ENCODE data around the gene SYNE1. TPM values are rescaled to one million over a fixed set of nuclear protein-coding genes. Genes with fewer than 3 reads are reported as not detected.

SYNE1 gene
- total and polyA plus RNA-seq, 10 of the 15 experiments (the other 5 are each of a cell fraction or from before 2014, with no cell fraction given), result 2.3 to 28.7 (median 14.1) TPM

DNA sequence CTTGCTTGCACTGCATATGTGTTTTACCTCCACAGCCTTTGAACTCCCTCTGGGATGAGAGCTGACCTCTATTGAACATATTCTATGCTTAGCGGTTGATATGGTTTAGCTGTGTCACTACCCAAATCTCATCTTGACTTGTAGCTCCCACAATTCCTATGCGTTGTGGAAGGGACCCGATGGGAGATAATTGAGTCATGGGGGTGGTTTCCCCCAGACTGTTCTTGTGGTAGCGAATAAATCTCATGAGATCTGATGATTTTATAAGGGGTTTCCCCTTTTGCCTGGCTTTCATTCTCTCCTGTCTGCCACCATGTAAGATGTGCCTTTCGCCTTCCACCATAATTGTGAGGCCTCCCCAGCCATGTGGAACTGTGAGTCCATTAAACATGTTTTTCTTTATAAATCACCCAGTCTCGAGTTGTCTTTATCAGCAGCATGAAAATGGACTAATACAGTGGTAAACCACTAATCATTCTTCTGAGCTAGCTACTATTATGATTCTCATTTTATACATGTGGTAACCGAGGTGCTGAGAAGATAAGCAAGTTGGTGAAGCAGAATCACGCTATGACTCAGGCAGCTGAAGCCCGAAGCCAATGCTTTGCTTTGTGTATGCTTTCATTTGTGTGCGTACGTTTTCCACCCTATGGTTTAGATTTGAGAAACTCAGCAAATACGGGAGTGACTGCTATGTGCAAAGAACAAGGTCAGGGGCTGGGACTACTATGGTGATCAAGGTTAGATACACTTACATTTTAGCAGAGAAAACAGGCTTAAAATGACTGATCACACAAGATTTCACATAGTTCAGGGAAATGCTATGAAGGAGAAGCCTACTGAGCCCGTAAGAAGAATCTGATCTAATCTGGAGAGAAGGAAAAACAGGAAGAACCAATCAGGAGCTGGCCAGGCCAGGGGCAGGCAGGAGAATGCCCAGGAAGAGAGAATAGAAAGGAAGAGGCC is 466.2 kb downstream of the SYNE1 start (continued):
- TF ChIP-seq, protein P1, sequence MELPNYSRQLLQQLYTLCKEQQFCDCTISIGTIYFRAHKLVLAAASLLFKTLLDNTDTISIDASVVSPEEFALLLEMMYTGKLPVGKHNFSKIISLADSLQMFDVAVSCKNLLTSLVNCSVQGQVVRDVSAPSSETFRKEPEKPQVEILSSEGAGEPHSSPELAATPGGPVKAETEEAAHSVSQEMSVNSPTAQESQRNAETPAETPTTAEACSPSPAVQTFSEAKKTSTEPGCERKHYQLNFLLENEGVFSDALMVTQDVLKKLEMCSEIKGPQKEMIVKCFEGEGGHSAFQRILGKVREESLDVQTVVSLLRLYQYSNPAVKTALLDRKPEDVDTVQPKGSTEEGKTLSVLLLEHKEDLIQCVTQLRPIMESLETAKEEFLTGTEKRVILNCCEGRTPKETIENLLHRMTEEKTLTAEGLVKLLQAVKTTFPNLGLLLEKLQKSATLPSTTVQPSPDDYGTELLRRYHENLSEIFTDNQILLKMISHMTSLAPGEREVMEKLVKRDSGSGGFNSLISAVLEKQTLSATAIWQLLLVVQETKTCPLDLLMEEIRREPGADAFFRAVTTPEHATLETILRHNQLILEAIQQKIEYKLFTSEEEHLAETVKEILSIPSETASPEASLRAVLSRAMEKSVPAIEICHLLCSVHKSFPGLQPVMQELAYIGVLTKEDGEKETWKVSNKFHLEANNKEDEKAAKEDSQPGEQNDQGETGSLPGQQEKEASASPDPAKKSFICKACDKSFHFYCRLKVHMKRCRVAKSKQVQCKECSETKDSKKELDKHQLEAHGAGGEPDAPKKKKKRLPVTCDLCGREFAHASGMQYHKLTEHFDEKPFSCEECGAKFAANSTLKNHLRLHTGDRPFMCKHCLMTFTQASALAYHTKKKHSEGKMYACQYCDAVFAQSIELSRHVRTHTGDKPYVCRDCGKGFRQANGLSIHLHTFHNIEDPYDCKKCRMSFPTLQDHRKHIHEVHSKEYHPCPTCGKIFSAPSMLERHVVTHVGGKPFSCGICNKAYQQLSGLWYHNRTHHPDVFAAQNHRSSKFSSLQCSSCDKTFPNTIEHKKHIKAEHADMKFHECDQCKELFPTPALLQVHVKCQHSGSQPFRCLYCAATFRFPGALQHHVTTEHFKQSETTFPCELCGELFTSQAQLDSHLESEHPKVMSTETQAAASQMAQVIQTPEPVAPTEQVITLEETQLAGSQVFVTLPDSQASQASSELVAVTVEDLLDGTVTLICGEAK (IDR thresholded peaks at IDR 0.05; ENCODE audit: borderline replicate concordance), result peak; percentile 60; the same call in 1 of the 2 replicates
- TF ChIP-seq SP1 (IDR thresholded peaks at IDR 0.05; ENCODE audit: low read depth, low read length), result no peak
- no peak for TF ChIP-seq SIN3A (IDR thresholded peaks at IDR 0.05; ENCODE audit: low read depth, low read length)
- TF ChIP-seq RAD21 (IDR thresholded peaks at IDR 0.05; ENCODE audit: insufficient read depth, low read depth, low read length), result no peak
- TF ChIP-seq BHLHE40 (IDR thresholded peaks at IDR 0.05; ENCODE audit: borderline replicate concordance in 1 of 2, low read depth in 2 of 2, low read length in 1 of 2), result peak in 1 of 2 experiments; percentile 83; a peak in 2 of 4 replicates
- no peak for TF ChIP-seq BRCA1 (IDR thresholded peaks at IDR 0.05; ENCODE audit: low read depth, low read length)
- no peak; the same call in 1 of the 2 replicates for TF ChIP-seq SREBF1 (IDR thresholded peaks at IDR 0.05; ENCODE audit: low read length)
- peak; percentile 33; the same call in 1 of the 2 replicates for TF ChIP-seq GABPA (IDR thresholded peaks at IDR 0.05; ENCODE audit: low read depth)
- peak; percentile 68 for TF ChIP-seq IKZF1 (conservative IDR thresholded peaks at IDR 0.05)
- TF ChIP-seq MYC (IDR thresholded peaks at IDR 0.05; ENCODE audit: insufficient read depth, insufficient read length, insufficient replicate concordance, low read length, severe bottlenecking), result no peak
- TF ChIP-seq POU2F2 (IDR thresholded peaks at IDR 0.05; ENCODE audit: borderline replicate concordance, low read depth, low read length), result peak; percentile 61; the same call in 1 of the 3 replicates
- TF ChIP-seq, protein P2, sequence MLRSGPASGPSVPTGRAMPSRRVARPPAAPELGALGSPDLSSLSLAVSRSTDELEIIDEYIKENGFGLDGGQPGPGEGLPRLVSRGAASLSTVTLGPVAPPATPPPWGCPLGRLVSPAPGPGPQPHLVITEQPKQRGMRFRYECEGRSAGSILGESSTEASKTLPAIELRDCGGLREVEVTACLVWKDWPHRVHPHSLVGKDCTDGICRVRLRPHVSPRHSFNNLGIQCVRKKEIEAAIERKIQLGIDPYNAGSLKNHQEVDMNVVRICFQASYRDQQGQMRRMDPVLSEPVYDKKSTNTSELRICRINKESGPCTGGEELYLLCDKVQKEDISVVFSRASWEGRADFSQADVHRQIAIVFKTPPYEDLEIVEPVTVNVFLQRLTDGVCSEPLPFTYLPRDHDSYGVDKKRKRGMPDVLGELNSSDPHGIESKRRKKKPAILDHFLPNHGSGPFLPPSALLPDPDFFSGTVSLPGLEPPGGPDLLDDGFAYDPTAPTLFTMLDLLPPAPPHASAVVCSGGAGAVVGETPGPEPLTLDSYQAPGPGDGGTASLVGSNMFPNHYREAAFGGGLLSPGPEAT (IDR thresholded peaks at IDR 0.05; ENCODE audit: low read depth), result peak; percentile 91
- no peak for TF ChIP-seq CEBPB (IDR thresholded peaks at IDR 0.05; ENCODE audit: borderline replicate concordance in 1 of 2, low read depth in 2 of 2, low read length in 2 of 2)
- TF ChIP-seq STAT1 (conservative IDR thresholded peaks at IDR 0.05), result peak; percentile 24; the same call in 1 of the 2 replicates
- peak; percentile 68; the same call in 1 of the 2 replicates for TF ChIP-seq CHD2 (IDR thresholded peaks at IDR 0.05; ENCODE audit: borderline replicate concordance, low read depth, low read length)
- TF ChIP-seq STAT3 (IDR thresholded peaks at IDR 0.05; ENCODE audit: low read depth, low read length), result 0 out of 2 replicates have a peak, but pooled peaks have one; percentile 40
- TF ChIP-seq POLR2AphosphoS2 (IDR thresholded peaks at IDR 0.05; ENCODE audit: low read depth, low read length), result no peak
- no peak for TF ChIP-seq LARP7 (IDR thresholded peaks at IDR 0.05)
- TF ChIP-seq ZNF217 (IDR thresholded peaks at IDR 0.05), result peak; percentile 96
- TF ChIP-seq WRNIP1 (IDR thresholded peaks at IDR 0.05; ENCODE audit: borderline replicate concordance, low read depth, low read length), result no peak
